Measurements from ENCODE around the gene FLRT2.

The FLRT2 gene

GRCh38 chr14:85663667-85664066 is 133.7 kb downstream of the FLRT2 start:
- H3K9ac ChIP-seq (ENCODE audit: low read length) = no peak overlapping the region
- no peaks in the 10 kb centered on the region for H3K27me3 ChIP-seq (replicated peaks; ENCODE audit: control insufficient read depth, insufficient read depth, low read length)
- peak; percentile 11 for DNase-seq (ENCODE audit: low read depth)
- H3K4me1 ChIP-seq (ENCODE audit: control insufficient read depth, insufficient read depth, low read length) = peaks cover 3% of the 10 kb centered on the region
- H3K9me3 ChIP-seq (ENCODE audit: control insufficient read depth, low read length) = no peaks in the 10 kb centered on the region
- no peaks in the 10 kb centered on the region for H3K36me3 ChIP-seq (ENCODE audit: control insufficient read depth, insufficient read depth, low read length, severe bottlenecking)
- H3K4me3 ChIP-seq (ENCODE audit: low read length) = no peak overlapping the region

- Histone ChIP-seq H3K9me3 (ENCODE audit: control insufficient read depth, low read length) (no peaks in the 10 kb centered on the region), H3K9ac (ENCODE audit: low read length) (no peak overlapping the region), H3K4me3 (ENCODE audit: low read length) (no peak overlapping the region), H3K36me3 (ENCODE audit: control insufficient read depth, insufficient read depth, low read length, severe bottlenecking) (no peaks in the 10 kb centered on the region), H3K27me3 (replicated peaks; ENCODE audit: control insufficient read depth, insufficient read depth, low read length) (no peaks in the 10 kb centered on the region), H3K4me1 (ENCODE audit: control insufficient read depth, insufficient read depth, low read length) (no peaks in the 10 kb centered on the region)
- no peak for DNase-seq (ENCODE audit: low read depth)
These were observed 146.0 kb downstream of the FLRT2 start for GRCh38 chr14:85675957-85676356.

GRCh38 chr14:85686908-85687307 is 157.0 kb downstream of the FLRT2 start:
- H3K4me3 ChIP-seq (ENCODE audit: low read length) = peak overlapping the region; percentile 51
- peaks cover 23% of the 10 kb centered on the region for H3K4me1 ChIP-seq (ENCODE audit: control insufficient read depth, insufficient read depth, low read length)
- H3K27me3 ChIP-seq (replicated peaks; ENCODE audit: control insufficient read depth, insufficient read depth, low read length) = no peaks in the 10 kb centered on the region
- H3K9me3 ChIP-seq (ENCODE audit: control insufficient read depth, low read length) = no peaks in the 10 kb centered on the region
- no peaks in the 10 kb centered on the region for H3K36me3 ChIP-seq (ENCODE audit: control insufficient read depth, insufficient read depth, low read length, severe bottlenecking)
- peak overlapping the region; percentile 60 for H3K9ac ChIP-seq (ENCODE audit: low read length)
- peak; percentile 31 for DNase-seq (ENCODE audit: low read depth)

- no peaks in the 10 kb centered on the region for H3K27me3 ChIP-seq (replicated peaks; ENCODE audit: control insufficient read depth, insufficient read depth, low read length)
- H3K4me3 ChIP-seq (ENCODE audit: low read length) = peak overlapping the region; percentile 51
- peak overlapping the region; percentile 60 for H3K9ac ChIP-seq (ENCODE audit: low read length)
- DNase-seq (ENCODE audit: low read depth) = no peak
- peaks cover 23% of the 10 kb centered on the region for H3K4me1 ChIP-seq (ENCODE audit: control insufficient read depth, insufficient read depth, low read length)
- no peaks in the 10 kb centered on the region for H3K9me3 ChIP-seq (ENCODE audit: control insufficient read depth, low read length)
- H3K36me3 ChIP-seq (ENCODE audit: control insufficient read depth, insufficient read depth, low read length, severe bottlenecking) = no peaks in the 10 kb centered on the region
These were observed 157.5 kb downstream of the FLRT2 start for GRCh38 chr14:85687456-85687855.

- H3K4me1 ChIP-seq (ENCODE audit: control insufficient read depth, insufficient read depth, low read length) = peaks cover 23% of the 10 kb centered on the region
- no peaks in the 10 kb centered on the region for H3K27me3 ChIP-seq (replicated peaks; ENCODE audit: control insufficient read depth, insufficient read depth, low read length)
- peak overlapping the region; percentile 60 for H3K9ac ChIP-seq (ENCODE audit: low read length)
- no peaks in the 10 kb centered on the region for H3K9me3 ChIP-seq (ENCODE audit: control insufficient read depth, low read length)
- peak overlapping the region; percentile 51 for H3K4me3 ChIP-seq (ENCODE audit: low read length)
- peak; percentile 85 for DNase-seq (ENCODE audit: low read depth)
- no peaks in the 10 kb centered on the region for H3K36me3 ChIP-seq (ENCODE audit: control insufficient read depth, insufficient read depth, low read length, severe bottlenecking)
These were observed 158.1 kb downstream of the FLRT2 start for GRCh38 chr14:85688006-85688405.

GRCh38 chr14:85695300-85695699 is 165.4 kb downstream of the FLRT2 start:
- no peak for DNase-seq (ENCODE audit: low read depth)
- H3K4me3 ChIP-seq (ENCODE audit: low read length) = no peak overlapping the region

GRCh38 chr14:85701116-85701515 is 171.2 kb downstream of the FLRT2 start:
- Histone ChIP-seq H3K4me3 (ENCODE audit: low read length) (no peak overlapping the region), H3K27me3 (replicated peaks; ENCODE audit: control insufficient read depth, insufficient read depth, low read length) (no peaks in the 10 kb centered on the region)
- no peak for DNase-seq (ENCODE audit: low read depth)

More at GRCh38 chr14:85695300-85695699, 165.4 kb downstream of the FLRT2 start:
- Histone ChIP-seq H3K27me3 (replicated peaks; ENCODE audit: control insufficient read depth, insufficient read depth, low read length) (no peaks in the 10 kb centered on the region), H3K4me1 (ENCODE audit: control insufficient read depth, insufficient read depth, low read length) (no peaks in the 10 kb centered on the region), H3K9ac (ENCODE audit: low read length) (no peak overlapping the region), H3K9me3 (ENCODE audit: control insufficient read depth, low read length) (no peaks in the 10 kb centered on the region), H3K36me3 (ENCODE audit: control insufficient read depth, insufficient read depth, low read length, severe bottlenecking) (no peaks in the 10 kb centered on the region)

GRCh38 chr14:85701763-85702162 is 171.8 kb downstream of the FLRT2 start:
- no peaks in the 10 kb centered on the region for H3K27me3 ChIP-seq (replicated peaks; ENCODE audit: control insufficient read depth, insufficient read depth, low read length)
- H3K4me3 ChIP-seq (ENCODE audit: low read length) = no peak overlapping the region
- H3K9me3 ChIP-seq (ENCODE audit: control insufficient read depth, low read length) = no peaks in the 10 kb centered on the region
- no peak overlapping the region for H3K9ac ChIP-seq (ENCODE audit: low read length)
- no peak for DNase-seq (ENCODE audit: low read depth)
- H3K36me3 ChIP-seq (ENCODE audit: control insufficient read depth, insufficient read depth, low read length, severe bottlenecking) = no peaks in the 10 kb centered on the region
- peaks cover 16% of the 10 kb centered on the region for H3K4me1 ChIP-seq (ENCODE audit: control insufficient read depth, insufficient read depth, low read length)

More at GRCh38 chr14:85701116-85701515, 171.2 kb downstream of the FLRT2 start:
- no peaks in the 10 kb centered on the region for H3K36me3 ChIP-seq (ENCODE audit: control insufficient read depth, insufficient read depth, low read length, severe bottlenecking)
- peaks cover 16% of the 10 kb centered on the region for H3K4me1 ChIP-seq (ENCODE audit: control insufficient read depth, insufficient read depth, low read length)
- H3K9ac ChIP-seq (ENCODE audit: low read length) = no peak overlapping the region
- no peaks in the 10 kb centered on the region for H3K9me3 ChIP-seq (ENCODE audit: control insufficient read depth, low read length)

GRCh38 chr14:85702191-85702590 is 172.2 kb downstream of the FLRT2 start:
- H3K27me3 ChIP-seq (replicated peaks; ENCODE audit: control insufficient read depth, insufficient read depth, low read length) = no peaks in the 10 kb centered on the region
- H3K9ac ChIP-seq (ENCODE audit: low read length) = no peak overlapping the region
- peak; percentile 3 for DNase-seq (ENCODE audit: low read depth)
- no peak overlapping the region for H3K4me3 ChIP-seq (ENCODE audit: low read length)
- no peaks in the 10 kb centered on the region for H3K9me3 ChIP-seq (ENCODE audit: control insufficient read depth, low read length)
- H3K4me1 ChIP-seq (ENCODE audit: control insufficient read depth, insufficient read depth, low read length) = peaks cover 16% of the 10 kb centered on the region
- no peaks in the 10 kb centered on the region for H3K36me3 ChIP-seq (ENCODE audit: control insufficient read depth, insufficient read depth, low read length, severe bottlenecking)

GRCh38 chr14:85702997-85703396 is 173.1 kb downstream of the FLRT2 start:
- Histone ChIP-seq H3K4me1 (ENCODE audit: control insufficient read depth, insufficient read depth, low read length) (peaks cover 16% of the 10 kb centered on the region), H3K4me3 (ENCODE audit: low read length) (no peak overlapping the region), H3K9me3 (ENCODE audit: control insufficient read depth, low read length) (no peaks in the 10 kb centered on the region), H3K36me3 (ENCODE audit: control insufficient read depth, insufficient read depth, low read length, severe bottlenecking) (no peaks in the 10 kb centered on the region), H3K27me3 (replicated peaks; ENCODE audit: control insufficient read depth, insufficient read depth, low read length) (no peaks in the 10 kb centered on the region), H3K9ac (ENCODE audit: low read length) (no peak overlapping the region)
- peak; percentile 67 for DNase-seq (ENCODE audit: low read depth)

Measured in adipocyte (in vitro differentiated cells).